BLaER1 treated with 17β-estradiol and CSF1 and Interleukin-3, amounts not matched to agents 10 nM and 100 nM (cell line): ENCODE data around the gene CELA2B.
"Not testable (repeated sequence)": the region's sequence is repeated elsewhere in the genome, so short reads cannot be mapped to it uniquely, and the experiment has no call there.

Experiments used
- H3K27ac ChIP-seq, 11 experiments: shearing (Covaris generic); formaldehyde crosslinking; 2 replicates each; pipeline ENCODE4 v1.8.1; 2022
- H3K27me3 ChIP-seq, 11 experiments: shearing (Covaris generic); formaldehyde crosslinking; 2 replicates each; pipeline ENCODE4 v1.8.1; 2022
- H3K36me3 ChIP-seq, 11 experiments: shearing (Covaris generic); formaldehyde crosslinking; 2 replicates each; pipeline ENCODE4 v1.8.1; 2022
- H3K4me1 ChIP-seq, 10 experiments: shearing (Covaris generic); formaldehyde crosslinking; 2 replicates each; pipeline ENCODE4 v1.8.1; 2022
- H3K4me2 ChIP-seq, 11 experiments: shearing (Covaris generic); formaldehyde crosslinking; 2 replicates each; pipeline ENCODE4 v1.8.1; 2022
- H3K4me3 ChIP-seq, 10 experiments: shearing (Covaris generic); formaldehyde crosslinking; 2 replicates each; pipeline ENCODE4 v1.8.1; 2022
- H3K9ac ChIP-seq, 11 experiments: shearing (Covaris generic); formaldehyde crosslinking; 2 replicates each; pipeline ENCODE4 v1.8.1; 2022
- H3K9me3 ChIP-seq, 11 experiments: shearing (Covaris generic); formaldehyde crosslinking; replicated peaks in 1 of 11; 2 replicates each; pipeline ENCODE4 v1.8.1; 2022
- H4K20me1 ChIP-seq, 11 experiments: shearing (Covaris generic); formaldehyde crosslinking; 2 replicates each; pipeline ENCODE4 v1.8.1; 2022
- Cebpa-rat ChIP-seq, 11 experiments: shearing (Covaris generic); IDR thresholded peaks; 2 replicates each; pipeline ENCODE4 v1.8.1; 2022

CELA2B gene

DNA sequence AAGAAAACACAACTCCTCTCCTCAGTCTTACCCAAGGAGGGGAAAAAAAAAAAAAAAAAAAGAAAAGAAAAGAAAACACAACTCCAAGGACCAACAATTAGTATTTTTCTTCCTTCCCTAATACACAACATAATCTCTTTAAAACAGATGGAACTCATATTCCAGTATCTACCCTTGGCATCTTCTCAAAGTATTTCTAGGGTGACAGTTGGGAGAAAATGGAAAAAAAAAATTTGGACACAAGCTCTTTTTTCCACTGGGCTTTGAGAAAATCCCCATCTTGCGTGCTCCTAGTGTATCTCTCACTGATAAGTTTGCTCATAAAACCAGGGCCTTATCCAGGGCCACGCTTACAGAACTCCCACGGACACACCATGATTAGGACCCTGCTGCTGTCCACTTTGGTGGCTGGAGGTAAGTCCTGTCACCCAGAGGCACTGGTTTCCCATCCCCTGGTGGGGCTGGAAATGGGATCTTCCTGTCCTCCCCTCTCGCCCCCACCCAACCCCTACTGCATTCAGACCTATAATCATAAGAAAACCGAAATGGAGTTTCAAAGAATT, at the start of gene CELA2B:
Gene CELA2B (plus strand): TSS at position 353 of the 563 bp plus-strand sequence. CDS start 22 bp downstream, at position 375.
- Histone ChIP-seq H3K36me3 (no peaks in the 10 kb centered on the region), H3K4me3 (no peak within 1 kb of the TSS), H3K4me1 (peaks cover 0 to 11% (median 0%) of the 10 kb centered on the region in 10 experiments; a peak in 3 of 20 replicates), H3K9ac (no peak within 1 kb of the TSS), H4K20me1 (no peaks in the 10 kb centered on the region), H3K4me2 (no peak within 1 kb of the TSS), H3K27ac (no peak within 1 kb of the TSS), H3K9me3 (no peaks in the 10 kb centered on the region; a peak in 2 of 22 replicates), H3K27me3 (no peaks in the 10 kb centered on the region)
- no peak for TF ChIP-seq Cebpa-rat (IDR thresholded peaks at IDR 0.05)

DNA sequence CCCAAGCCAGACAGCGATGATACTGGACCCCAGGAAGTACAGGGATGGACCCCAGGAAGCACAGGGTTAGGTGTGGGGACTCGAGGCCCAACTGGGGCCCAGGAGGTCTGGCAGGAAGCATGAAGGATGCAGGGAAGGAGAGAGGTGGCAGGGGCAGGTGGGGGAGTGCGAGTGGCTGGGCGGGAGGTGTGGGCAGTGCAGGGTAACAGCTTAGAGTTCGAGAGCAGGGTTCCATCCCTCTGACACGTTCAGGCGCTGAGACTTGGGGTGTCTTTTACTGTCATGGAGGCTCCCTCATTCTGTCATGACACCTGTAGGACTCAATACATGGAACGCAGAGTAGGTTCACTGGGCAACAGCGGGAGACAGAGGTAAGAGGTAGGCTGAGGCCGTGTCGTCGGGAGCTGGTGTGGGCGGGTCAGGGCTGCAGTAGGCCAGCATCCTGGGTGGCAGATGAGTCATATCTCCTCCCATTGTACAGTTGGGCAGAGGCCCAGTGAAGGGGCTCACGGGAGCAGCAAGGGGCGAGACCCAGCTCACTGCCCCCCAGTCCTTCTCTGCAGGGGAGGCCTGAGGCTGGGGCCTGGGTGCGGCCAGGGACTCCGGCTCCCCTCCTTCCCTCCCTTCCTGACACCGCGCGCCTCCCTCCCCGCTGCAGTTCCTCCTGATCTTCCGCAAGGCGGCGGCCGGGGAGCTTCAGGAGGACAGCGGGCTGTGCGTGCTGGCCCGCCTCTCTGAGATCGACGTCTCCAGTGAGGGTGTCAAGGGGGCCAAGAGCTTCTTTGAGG, 49.2 kb upstream of the CELA2B start:
- Histone ChIP-seq H3K36me3 (peaks cover 84 to 99% (median 95%) of the 10 kb centered on the region in 11 experiments), H3K9ac (peak overlapping the region in 7 of 11 experiments; percentile 13 to 62 (median 42); a peak in 10 of 22 replicates), H3K4me1 (peaks cover 11 to 100% (median 67%) of the 10 kb centered on the region in 10 experiments; a peak in 19 of 20 replicates), H3K4me2 (peak overlapping the region in 6 of 11 experiments; percentile 29 to 99 (median 62); a peak in 11 of 22 replicates), H3K9me3 (no peaks in the 10 kb centered on the region), H4K20me1 (peaks cover 93 to 100% (median 97%) of the 10 kb centered on the region in 11 experiments), H3K4me3 (peak overlapping the region in 1 of 10 experiments; percentile 15; a peak in 1 of 20 replicates), H3K27ac (peak overlapping the region in 8 of 11 experiments; percentile 2 to 49 (median 20); a peak in 10 of 22 replicates), H3K27me3 (no peaks in the 10 kb centered on the region)
- no peak for TF ChIP-seq Cebpa-rat (IDR thresholded peaks at IDR 0.05)

DNA sequence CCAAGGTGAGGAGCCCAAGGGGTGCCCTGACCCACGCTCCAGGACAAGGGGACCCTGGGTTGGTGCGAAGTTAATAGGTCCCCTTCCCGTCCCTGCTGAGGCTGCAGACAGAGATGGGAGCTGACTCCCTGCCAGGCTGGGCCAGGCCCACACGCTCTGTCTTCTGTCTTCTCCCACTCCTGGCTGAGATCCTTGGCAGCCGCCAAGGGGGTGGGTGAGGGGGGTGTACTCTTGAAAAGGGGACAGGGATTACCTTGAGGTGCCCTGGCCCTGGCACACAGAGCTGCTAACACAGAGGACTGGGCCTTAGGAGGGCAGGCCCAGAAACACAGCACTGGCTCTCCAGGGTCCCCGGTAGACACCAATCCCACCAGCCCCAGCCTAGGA, 48.6 kb upstream of the CELA2B start:
- Histone ChIP-seq H3K9me3 (no peaks in the 10 kb centered on the region), H3K4me1 (peaks cover 9 to 100% (median 61%) of the 10 kb centered on the region in 10 experiments; a peak in 19 of 20 replicates), H3K4me3 (peak overlapping the region in 1 of 10 experiments; percentile 15; a peak in 1 of 20 replicates), H3K36me3 (peaks cover 84 to 99% (median 97%) of the 10 kb centered on the region in 11 experiments), H3K9ac (peak overlapping the region in 9 of 11 experiments; percentile 8 to 61 (median 28); a peak in 11 of 22 replicates), H3K27me3 (no peaks in the 10 kb centered on the region), H4K20me1 (peaks cover 87 to 100% (median 93%) of the 10 kb centered on the region in 11 experiments), H3K27ac (peak overlapping the region in 7 of 11 experiments; percentile 9 to 49 (median 19); a peak in 9 of 22 replicates), H3K4me2 (peak overlapping the region in 7 of 11 experiments; percentile 7 to 99 (median 59); a peak in 11 of 22 replicates)
- no peak for TF ChIP-seq Cebpa-rat (IDR thresholded peaks at IDR 0.05)

DNA sequence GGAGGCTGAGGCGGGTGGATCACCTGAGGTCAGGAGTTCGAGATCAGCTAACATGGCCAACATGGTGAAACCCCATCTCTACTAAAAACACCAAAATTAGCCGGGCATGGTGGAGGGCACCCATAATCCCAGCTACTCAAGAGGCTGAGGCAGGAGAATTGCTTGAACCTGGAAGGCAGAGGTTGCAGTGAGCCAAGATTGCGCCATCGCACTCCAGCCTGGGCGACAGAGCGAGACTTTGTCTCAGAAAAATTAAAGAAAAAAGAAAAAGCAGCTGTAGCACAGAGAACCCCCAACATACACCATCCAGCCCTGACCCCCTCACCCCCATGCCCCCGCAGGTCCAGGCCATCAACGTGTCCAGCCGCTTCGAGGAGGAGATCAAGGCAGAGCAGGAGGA, 47.7 kb upstream of the CELA2B start:
- not testable (repeated sequence) for H3K4me3 ChIP-seq, H3K9me3 ChIP-seq, H3K27me3 ChIP-seq
- TF ChIP-seq Cebpa-rat (IDR thresholded peaks at IDR 0.05), result peak in 6 of 11 experiments; percentile 6 to 56 (median 26); a peak in 6 of 22 replicates
- H3K27ac ChIP-seq, result peak overlapping the region in 6 of 11 experiments; percentile 9 to 46 (median 33); a peak in 9 of 22 replicates
- H4K20me1 ChIP-seq, result peaks cover 78 to 96% (median 84%) of the 10 kb centered on the region in 11 experiments
- H3K9ac ChIP-seq, result peak overlapping the region in 7 of 11 experiments; percentile 8 to 46 (median 28); a peak in 7 of 22 replicates
- H3K4me1 ChIP-seq, result peaks cover 0 to 100% (median 56%) of the 10 kb centered on the region in 10 experiments; a peak in 18 of 20 replicates
- peak overlapping the region in 7 of 11 experiments; percentile 5 to 99 (median 55); a peak in 12 of 22 replicates for H3K4me2 ChIP-seq
- peaks cover 78 to 96% (median 91%) of the 10 kb centered on the region in 11 experiments for H3K36me3 ChIP-seq

GRCh38 chr1:15428815-15429435, 47.0 kb upstream of the CELA2B start:
- Histone ChIP-seq H3K9me3 (no peaks in the 10 kb centered on the region), H3K4me1 (peaks cover 0 to 100% (median 53%) of the 10 kb centered on the region in 10 experiments; a peak in 18 of 20 replicates), H3K9ac (peak overlapping the region in 4 of 11 experiments; percentile 28 to 46 (median 34); a peak in 5 of 22 replicates), H3K36me3 (peaks cover 71 to 89% (median 84%) of the 10 kb centered on the region in 11 experiments), H3K4me3 (no peak overlapping the region), H4K20me1 (peaks cover 71 to 89% (median 77%) of the 10 kb centered on the region in 11 experiments), H3K27ac (peak overlapping the region in 9 of 11 experiments; percentile 6 to 46 (median 26); a peak in 12 of 22 replicates), H3K27me3 (no peaks in the 10 kb centered on the region), H3K4me2 (peak overlapping the region in 4 of 11 experiments; percentile 15 to 99 (median 50); a peak in 6 of 22 replicates)
- no peak for TF ChIP-seq Cebpa-rat (IDR thresholded peaks at IDR 0.05)

- TF ChIP-seq Cebpa-rat (IDR thresholded peaks at IDR 0.05), result no peak
- Histone ChIP-seq H3K27ac (peak overlapping the region in 8 of 11 experiments; percentile 6 to 46 (median 16); a peak in 8 of 22 replicates), H3K36me3 (peaks cover 63 to 81% (median 77%) of the 10 kb centered on the region in 11 experiments), H3K27me3 (no peaks in the 10 kb centered on the region), H4K20me1 (peaks cover 63 to 81% (median 69%) of the 10 kb centered on the region in 11 experiments), H3K9ac (peak overlapping the region in 3 of 11 experiments; percentile 34 to 46 (median 35); a peak in 4 of 22 replicates), H3K4me3 (no peak overlapping the region), H3K4me2 (peak overlapping the region in 4 of 11 experiments; percentile 15 to 99 (median 50); a peak in 6 of 22 replicates), H3K4me1 (peaks cover 3 to 100% (median 57%) of the 10 kb centered on the region in 10 experiments; a peak in 19 of 20 replicates), H3K9me3 (no peaks in the 10 kb centered on the region)
These were observed 46.2 kb upstream of the CELA2B start for GRCh38 chr1:15429701-15430149.

DNA sequence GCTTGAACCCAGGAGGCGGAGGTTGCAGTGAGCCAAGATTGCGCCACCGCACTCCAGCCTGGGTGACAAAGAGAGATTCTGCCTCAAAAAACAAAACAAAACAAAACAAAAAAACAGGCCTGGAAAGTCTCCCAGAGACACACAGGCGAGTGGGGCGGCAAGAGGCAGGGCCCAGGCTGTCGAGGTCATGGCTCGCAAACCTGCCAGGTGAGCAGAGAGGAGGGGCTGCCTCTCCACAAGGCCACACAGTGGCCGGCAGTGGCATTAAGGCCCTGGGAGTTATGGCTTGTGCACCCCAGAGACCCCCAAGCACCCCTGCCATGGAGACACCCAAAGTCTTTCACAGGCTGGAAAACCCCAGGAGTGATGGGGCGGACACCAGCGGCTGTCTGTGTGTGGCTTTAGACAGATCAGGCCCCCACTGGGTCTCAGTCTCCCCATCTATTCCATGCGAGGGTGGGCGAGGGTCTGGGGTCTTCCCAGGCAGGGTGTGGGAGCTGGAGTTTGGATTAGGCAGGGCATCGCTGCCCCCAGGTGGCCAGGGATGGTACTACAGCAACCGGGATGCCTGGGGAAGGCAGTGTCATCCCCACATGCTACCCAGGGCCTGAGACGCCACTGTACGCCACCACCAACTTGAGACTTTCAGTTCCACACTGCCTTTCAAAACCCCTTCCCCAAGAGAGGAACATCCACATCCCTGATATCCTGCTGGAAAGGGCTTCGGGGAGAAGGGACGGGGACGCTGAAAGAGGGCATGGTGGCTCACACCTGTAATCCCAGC, 44.9 kb upstream of the CELA2B start:
- H3K9me3 ChIP-seq, result no peaks in the 10 kb centered on the region
- H3K4me1 ChIP-seq, result peaks cover 8 to 100% (median 61%) of the 10 kb centered on the region in 10 experiments; a peak in 19 of 20 replicates
- peak overlapping the region in 5 of 11 experiments; percentile 17 to 75 (median 23); a peak in 6 of 22 replicates for H3K27ac ChIP-seq
- peaks cover 51 to 69% (median 64%) of the 10 kb centered on the region in 11 experiments for H3K36me3 ChIP-seq
- peaks cover 50 to 69% (median 56%) of the 10 kb centered on the region in 11 experiments for H4K20me1 ChIP-seq
- H3K27me3 ChIP-seq, result no peaks in the 10 kb centered on the region
- H3K4me3 ChIP-seq, result no peak overlapping the region
- TF ChIP-seq Cebpa-rat (IDR thresholded peaks at IDR 0.05), result no peak
- peak overlapping the region in 2 of 11 experiments; percentile 5 to 42; a peak in 2 of 22 replicates for H3K9ac ChIP-seq
- no peak overlapping the region for H3K4me2 ChIP-seq
